Measurements from ENCODE around the gene GNB3. TPM values are rescaled to one million over a fixed set of nuclear protein-coding genes. Genes with fewer than 3 reads are reported as not detected.

GNB3 gene
- total and polyA plus RNA-seq, 2 of the 4 experiments (the other 2 are of a cell fraction), result 0.72 to 20.5 TPM

DNA sequence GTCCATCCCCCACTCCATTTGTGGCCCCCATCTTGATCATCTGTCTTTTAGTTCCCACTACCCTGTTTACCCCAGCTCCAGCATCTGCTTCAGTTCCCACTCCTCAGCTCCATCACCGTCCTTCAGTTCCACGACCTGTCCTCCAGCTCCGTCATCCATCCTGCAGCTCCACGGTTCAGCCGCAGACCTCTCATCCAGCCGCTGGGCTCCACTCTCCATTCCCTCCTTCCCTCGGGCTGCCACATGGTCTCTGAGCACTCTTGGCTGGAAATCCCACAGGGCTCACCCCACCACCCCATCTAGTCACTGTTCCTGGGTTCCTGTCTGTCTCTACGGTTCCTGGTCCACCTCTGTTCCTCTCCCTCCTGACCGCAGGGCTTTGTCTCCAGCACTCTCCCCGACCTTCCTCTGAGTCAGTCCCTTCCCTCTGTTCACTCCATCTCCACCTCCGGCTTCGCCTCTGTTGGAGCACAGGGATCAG lies 15.8 kb upstream of the GNB3 start:
- Histone ChIP-seq H3K4me1 (ENCODE audit: control insufficient read depth, insufficient read depth, low read length) (peaks cover 22% of the 10 kb centered on the region), H3K4ac (ENCODE audit: low read depth, low read length) (peak overlapping the region; percentile 68), H4K20me1 (ENCODE audit: insufficient read depth, low read length) (peaks cover 6% of the 10 kb centered on the region; the same call in 1 of the 2 replicates), H3K9ac (ENCODE audit: low read depth, low read length) (no peak overlapping the region), H3K27me3 (ENCODE audit: control insufficient read depth, insufficient read depth, low read length) (peaks cover 2% of the 10 kb centered on the region; the same call in 1 of the 2 replicates), H2AK5ac (ENCODE audit: low read depth, low read length) (peak overlapping the region; percentile 69), H2BK120ac (ENCODE audit: low read depth, low read length) (no peak overlapping the region), H3K36me3 (ENCODE audit: control insufficient read depth, insufficient read depth, low read length) (no peaks in the 10 kb centered on the region), H3K27ac (ENCODE audit: insufficient read depth, low read length) (no peak overlapping the region), H4K8ac (ENCODE audit: low read depth in 2 of 2, low read length in 2 of 2) (peak overlapping the region in 1 of 2 experiments; percentile 78; a peak in 1 of 4 replicates), H2BK15ac (ENCODE audit: low read depth, low read length) (no peak overlapping the region), H3K4me2 (ENCODE audit: low read depth, low read length) (peak overlapping the region; percentile 73), H2BK20ac (ENCODE audit: low read depth, low read length) (no peak overlapping the region; the same call in 1 of the 2 replicates), H3K23ac (ENCODE audit: low read depth, low read length) (peak overlapping the region; percentile 19; the same call in 1 of the 2 replicates), H3K79me1 (ENCODE audit: low read depth in 1 of 2, low read length in 2 of 2) (peaks cover 8 to 46% of the 10 kb centered on the region in 2 experiments; a peak in 3 of 4 replicates), H3K4me3 (ENCODE audit: insufficient read depth, low read depth, low read length) (no peak overlapping the region), H3K56ac (ENCODE audit: extremely low read depth, insufficient read depth, low read length) (no peak overlapping the region), H3K14ac (replicated peaks; ENCODE audit: low read depth, low read length) (peak overlapping the region; percentile 67), H2AFZ (replicated peaks; ENCODE audit: low read length, poor library complexity) (peak overlapping the region; percentile 89), H3K18ac (ENCODE audit: low read depth, low read length) (no peak overlapping the region), H4K5ac (ENCODE audit: low read depth, low read length) (no peak overlapping the region; the same call in 1 of the 2 replicates), H3K9me3 (ENCODE audit: control insufficient read depth, insufficient read depth, low read length) (no peaks in the 10 kb centered on the region), H4K91ac (ENCODE audit: insufficient read depth, low read depth, low read length) (peak overlapping the region; percentile 38; the same call in 1 of the 2 replicates), H2BK5ac (ENCODE audit: low read depth, low read length, poor library complexity, severe bottlenecking) (no peak overlapping the region), H2AK9ac (replicated peaks; ENCODE audit: low read depth, low read length, poor library complexity) (peak overlapping the region; percentile 94), H3K9me1 (ENCODE audit: insufficient read depth, low read length) (peaks cover 3% of the 10 kb centered on the region; the same call in 1 of the 2 replicates)
- no TSS peak for BruUV-seq (replicated peaks)
- dilution Hi-C loops (cut with HindIII; ENCODE audit: low sequenced_read_pairs, unreplicated experiment), result no loop called here
- intact Hi-C loops (cut with micrococcal nuclease), result loop anchor here (1.0 to 5.0 kb wide), 6 partner anchors 47 to 208 kb away; partner anchors contain the start of genes MLF2 and ZNF384
- TF ChIP-seq SMC3 (IDR thresholded peaks at IDR 0.05; ENCODE audit: low read depth, low read length), result no peak
- ChIA-PET CTCF (interaction anchor here (1.0 kb wide), 1 partner anchor 58 kb away, joined by 4 read pairs; the partner anchor contains the start of gene PTMS), POLR2A (ENCODE audit: unreplicated experiment) (no interaction called here)
- WGBS, 2 experiments (ENCODE audit: extremely low coverage in 2 of 2, insufficient read length in 1 of 2), result 59% methylated on average over 10 of the region's 12 CpGs; no CpG with 5 or more reads in 1 of the 2 experiments
- in situ Hi-C loops (cut with MboI; ENCODE audit: low sequenced_read_pairs), result loop anchor here (5.0 to 10.0 kb wide), 2 partner anchors 73 to 210 kb away; partner anchors contain the start of gene MLF2
- no peak for ATAC-seq (ENCODE audit: low read depth)
- peak; percentile 52 for DNase-seq
